ENCODE measurements around the gene FAM186B. TPM values are rescaled to one million over a fixed set of nuclear protein-coding genes. Genes with fewer than 3 reads are reported as not detected.
"Not testable (repeated sequence)": the region's sequence is repeated elsewhere in the genome, so short reads cannot be mapped to it uniquely, and the experiment has no call there.

FAM186B gene
- total RNA-seq (ENCODE audit: low replicate concordance): 0.25 TPM in 1 of 2 replicates, not detected in the other

- not testable (repeated sequence) for H3K27me3 Mint-ChIP-seq (ENCODE audit: insufficient read depth, low read depth); H3K9ac ChIP-seq
Measured at GRCh38 chr12:49605539-49605938, at the start of gene FAM186B. TSS of gene FAM186B (minus strand) at chr12:49605639. CDS start at chr12:49605477, 162 bp downstream.

GRCh38 chr12:49654715-49655114 is 49.3 kb upstream of the FAM186B start:
- Mint-ChIP-seq H3K4me3 (no peak overlapping the region), H3K27ac (no peak overlapping the region), H3K4me1 (peaks cover 10% of the 10 kb centered on the region), H3K27me3 (ENCODE audit: insufficient read depth, low read depth) (peaks cover 2% of the 10 kb centered on the region), H3K36me3 (peaks cover 40% of the 10 kb centered on the region), H3K9me3 (no peaks in the 10 kb centered on the region)
- Histone ChIP-seq H3K27ac (no peak overlapping the region), H3K9ac (no peak overlapping the region), H3F3A (ENCODE audit: low read depth) (peaks cover 6% of the 10 kb centered on the region), H3K27me3 (no peaks in the 10 kb centered on the region), H3K4me3 (no peak overlapping the region), H3K9me3 (ENCODE audit: low read depth) (no peaks in the 10 kb centered on the region), H3K4me1 (peaks cover 9% of the 10 kb centered on the region), H3K4me2 (no peak overlapping the region), H4K20me1 (ENCODE audit: low read depth) (no peaks in the 10 kb centered on the region), H3K36me3 (no peaks in the 10 kb centered on the region), H3K79me2 (ENCODE audit: low read depth) (no peaks in the 10 kb centered on the region), H2AFZ (replicated peaks) (no peak overlapping the region)
- DNase-seq (ENCODE audit: low spot score): no peak
- TF ChIP-seq EZH2phosphoT487 (IDR thresholded peaks at IDR 0.05) (no peak), EZH2 (IDR thresholded peaks at IDR 0.05) (no peak), CTCF (IDR thresholded peaks at IDR 0.05) (no peak)

More at GRCh38 chr12:49605539-49605938, at the start of gene FAM186B:
- not testable (repeated sequence) for H4K20me1 ChIP-seq (ENCODE audit: low read depth); DNase-seq (ENCODE audit: low spot score); H3K36me3 Mint-ChIP-seq; H3K4me2 ChIP-seq; H3K4me3 Mint-ChIP-seq; H3K4me3 ChIP-seq; H3K9me3 ChIP-seq (ENCODE audit: low read depth); H3K27ac ChIP-seq; H3F3A ChIP-seq (ENCODE audit: low read depth); H3K27ac Mint-ChIP-seq; H2AFZ ChIP-seq (replicated peaks); H3K27me3 ChIP-seq; H3K36me3 ChIP-seq; H3K4me1 Mint-ChIP-seq; H3K79me2 ChIP-seq (ENCODE audit: low read depth); H3K4me1 ChIP-seq
- peaks cover 14% of the 10 kb centered on the region for H3K9me3 Mint-ChIP-seq

- Mint-ChIP-seq H3K36me3 (peaks cover 45% of the 10 kb centered on the region), H3K27ac (no peak overlapping the region), H3K27me3 (ENCODE audit: insufficient read depth, low read depth) (peaks cover 2% of the 10 kb centered on the region), H3K4me1 (peaks cover 12% of the 10 kb centered on the region), H3K9me3 (no peaks in the 10 kb centered on the region), H3K4me3 (no peak overlapping the region)
- H3K4me2 ChIP-seq: no peak overlapping the region
- no peak for DNase-seq (ENCODE audit: low spot score)
- peaks cover 9% of the 10 kb centered on the region for H3K4me1 ChIP-seq
- no peaks in the 10 kb centered on the region for H3K79me2 ChIP-seq (ENCODE audit: low read depth)
- no peak overlapping the region for H2AFZ ChIP-seq (replicated peaks)
- no peaks in the 10 kb centered on the region for H3K9me3 ChIP-seq (ENCODE audit: low read depth)
- H3K9ac ChIP-seq: no peak overlapping the region
- no peaks in the 10 kb centered on the region for H3K36me3 ChIP-seq
- H3K27ac ChIP-seq: no peak overlapping the region
- H4K20me1 ChIP-seq (ENCODE audit: low read depth): no peaks in the 10 kb centered on the region
- TF ChIP-seq CTCF (IDR thresholded peaks at IDR 0.05) (no peak), EZH2phosphoT487 (IDR thresholded peaks at IDR 0.05) (no peak), EZH2 (IDR thresholded peaks at IDR 0.05) (no peak)
- H3K27me3 ChIP-seq: no peaks in the 10 kb centered on the region
- no peak overlapping the region for H3K4me3 ChIP-seq
- peaks cover 6% of the 10 kb centered on the region for H3F3A ChIP-seq (ENCODE audit: low read depth)
Measured at GRCh38 chr12:49652921-49653520, 47.6 kb upstream of the FAM186B start.

- H2AFZ ChIP-seq (replicated peaks): no peak overlapping the region
- no peaks in the 10 kb centered on the region for H3K36me3 ChIP-seq
- H3K4me2 ChIP-seq: no peak overlapping the region
- H3K79me2 ChIP-seq (ENCODE audit: low read depth): no peaks in the 10 kb centered on the region
- peaks cover 12% of the 10 kb centered on the region for H3K4me1 Mint-ChIP-seq
- H4K20me1 ChIP-seq (ENCODE audit: low read depth): no peaks in the 10 kb centered on the region
- H3K9me3 Mint-ChIP-seq: no peaks in the 10 kb centered on the region
- DNase-seq (ENCODE audit: low spot score): peak; percentile 11
- peaks cover 6% of the 10 kb centered on the region for H3F3A ChIP-seq (ENCODE audit: low read depth)
- no peak overlapping the region for H3K4me3 Mint-ChIP-seq
- H3K4me3 ChIP-seq: no peak overlapping the region
- peaks cover 2% of the 10 kb centered on the region for H3K27me3 Mint-ChIP-seq (ENCODE audit: insufficient read depth, low read depth)
- H3K27me3 ChIP-seq: no peaks in the 10 kb centered on the region
- H3K4me1 ChIP-seq: peaks cover 9% of the 10 kb centered on the region
- H3K9ac ChIP-seq: no peak overlapping the region
- no peak for TF ChIP-seq EZH2 (IDR thresholded peaks at IDR 0.05)
- no peak for TF ChIP-seq CTCF (IDR thresholded peaks at IDR 0.05)
- no peak for TF ChIP-seq EZH2phosphoT487 (IDR thresholded peaks at IDR 0.05)
- peaks cover 41% of the 10 kb centered on the region for H3K36me3 Mint-ChIP-seq
- H3K27ac ChIP-seq: peak overlapping the region; percentile 29
- no peaks in the 10 kb centered on the region for H3K9me3 ChIP-seq (ENCODE audit: low read depth)
- no peak overlapping the region for H3K27ac Mint-ChIP-seq
Measured at GRCh38 chr12:49651855-49652254, 46.4 kb upstream of the FAM186B start.
